ENCODE measurements around the gene DYSF.

GRCh38 chr2:71674158-71674851, 220.9 kb downstream of the DYSF start:
- TF ChIP-seq POLR2A (IDR thresholded peaks at IDR 0.05; ENCODE audit: low read depth, low read length) (no peak), POLR2AphosphoS5 (IDR thresholded peaks at IDR 0.05; ENCODE audit: low read depth, low read length) (no peak), TAF1 (IDR thresholded peaks at IDR 0.05; ENCODE audit: borderline replicate concordance, low read depth, low read length) (no peak)
